Measurements from ENCODE around the gene RGS16. TPM values are rescaled to one million over a fixed set of nuclear protein-coding genes. Genes with fewer than 3 reads are reported as not detected.

Gene RGS16
- polyA plus RNA-seq, 1 of the 3 experiments (the other 2 are of a cell fraction) = 0.79 TPM

GRCh38 chr1:182651339-182651724 is 47.1 kb upstream of the RGS16 start:
- CTCF ChIA-PET = no interaction called here
- WGBS (ENCODE audit: low lambda C conversion rate) = 41% methylated on average over 3 of the region's 3 CpGs
- POLR2A ChIA-PET = no interaction called here

More at GRCh38 chr1:182651339-182651724, 47.1 kb upstream of the RGS16 start:
- H2AFZ ChIP-seq (ENCODE audit: low read depth) = no peak overlapping the region
- TF ChIP-seq USF2 (IDR thresholded peaks at IDR 0.05; ENCODE audit: borderline replicate concordance, low read depth, low read length) (no peak), ELF1 (IDR thresholded peaks at IDR 0.05) (no peak), RAD21 (IDR thresholded peaks at IDR 0.05; ENCODE audit: low read length) (no peak), MAX (IDR thresholded peaks at IDR 0.05; ENCODE audit: low read depth) (no peak), REST (IDR thresholded peaks at IDR 0.05; ENCODE audit: low read depth, low read length) (no peak), EZH2phosphoT487 (IDR thresholded peaks at IDR 0.05; ENCODE audit: borderline replicate concordance, low read depth) (no peak), NFIC (IDR thresholded peaks at IDR 0.05; ENCODE audit: borderline replicate concordance) (no peak), POLR2AphosphoS5 (IDR thresholded peaks at IDR 0.05; ENCODE audit: low read depth, low read length) (no peak), FOXJ3 (CRISPR knock-in tag; IDR thresholded peaks at IDR 0.05) (no peak), YY1 (IDR thresholded peaks at IDR 0.05; ENCODE audit: low read depth) (no peak), RCOR1 (IDR thresholded peaks at IDR 0.05; ENCODE audit: low read length) (no peak), NRF1 (IDR thresholded peaks at IDR 0.05; ENCODE audit: low read depth, low read length) (no peak), JUND (IDR thresholded peaks at IDR 0.05) (no peak), CHD2 (IDR thresholded peaks at IDR 0.05; ENCODE audit: low read length, partially characterized antibody) (no peak), ZBTB33 (IDR thresholded peaks at IDR 0.05; ENCODE audit: borderline replicate concordance, low read depth) (no peak), SMC3 (IDR thresholded peaks at IDR 0.05; ENCODE audit: low read depth, low read length) (no peak)
- H3K27me3 ChIP-seq (ENCODE audit: insufficient read depth) = no peaks in the 10 kb centered on the region; the same call in none of the 2 replicates
- peaks cover 0 to 6% of the 10 kb centered on the region in 2 experiments; a peak in 1 of 4 replicates for H3K4me1 ChIP-seq (ENCODE audit: control insufficient read depth in 1 of 2, insufficient read depth in 2 of 2, low read depth in 1 of 2, low read length in 1 of 2)
- no peaks in the 10 kb centered on the region for H3K36me3 ChIP-seq (replicated peaks in 1 of 2; ENCODE audit: control insufficient read depth in 1 of 2, insufficient read depth in 2 of 2, low read length in 1 of 2)
- no peak overlapping the region for H3K27ac ChIP-seq (ENCODE audit: low read depth in 2 of 2, low read length in 1 of 2)
- no peaks in the 10 kb centered on the region for H3F3A ChIP-seq (replicated peaks; ENCODE audit: insufficient read depth)
- no peak for DNase-seq
- H3K79me2 ChIP-seq (ENCODE audit: insufficient read depth) = no peaks in the 10 kb centered on the region
- no peaks in the 10 kb centered on the region for H4K20me1 ChIP-seq (ENCODE audit: insufficient read depth)
- H3K4me3 ChIP-seq (ENCODE audit: low read depth in 2 of 2, low read length in 1 of 2) = no peak overlapping the region
- no peak overlapping the region for H3K9ac ChIP-seq
- no peaks in the 10 kb centered on the region for H3K9me2 ChIP-seq
- no peak overlapping the region for H3K4me2 ChIP-seq
- no peaks in the 10 kb centered on the region for H3K9me3 ChIP-seq
